ENCODE results near the gene ZNF768. TPM values are rescaled to one million over a fixed set of nuclear protein-coding genes. Genes with fewer than 3 reads are reported as not detected.
A peak's percentile ranks its signal among the peaks of the same experiment; 100 is the strongest.

Gene ZNF768
- total RNA-seq, 2 experiments from 2014 or later, result 8.3 to 9.2 TPM

DNA sequence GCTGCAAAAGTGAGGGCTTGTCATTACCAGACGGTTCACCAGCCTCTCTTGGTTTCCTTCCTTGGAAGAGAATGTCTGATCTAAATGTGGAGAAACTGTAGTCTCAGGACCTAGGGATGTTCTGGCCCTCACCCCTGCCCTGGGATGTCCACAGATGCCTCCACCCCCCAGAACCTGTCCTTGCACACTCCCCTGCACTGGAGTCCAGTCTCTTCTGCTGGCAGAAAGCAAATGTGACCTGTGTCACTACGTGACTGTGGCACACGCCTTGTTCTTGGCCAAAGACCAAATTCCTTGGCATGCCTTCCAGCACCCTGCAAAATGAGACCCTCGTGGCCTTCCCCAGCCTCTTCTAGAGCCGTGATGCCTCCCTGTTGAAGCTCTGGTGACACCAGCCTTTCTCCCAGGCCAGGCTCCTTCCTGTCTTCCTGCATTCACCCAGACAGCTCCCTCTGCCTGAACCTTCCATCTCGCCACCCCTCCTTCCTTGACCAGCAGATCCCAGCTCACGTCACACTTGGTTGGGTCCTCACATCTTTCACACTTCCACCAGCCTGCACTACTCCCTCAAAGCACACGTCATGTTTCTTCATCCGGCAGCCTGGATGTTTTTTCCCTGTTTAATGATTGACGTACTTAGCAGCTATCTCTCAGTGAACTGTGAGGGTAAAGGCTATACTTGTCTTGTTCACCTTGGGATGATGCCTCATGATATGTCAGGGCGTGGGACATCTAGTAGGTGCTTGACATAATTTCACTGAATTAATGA is 4.3 kb downstream of the ZNF768 start:
- Mint-ChIP-seq H3K27me3 (no peaks in the 10 kb centered on the region), H3K9me3 (no peaks in the 10 kb centered on the region), H3K4me3 (no peak overlapping the region), H3K4me1 (ENCODE audit: low read depth) (peaks cover 11% of the 10 kb centered on the region), H3K27ac (peak overlapping the region; percentile 13), H3K36me3 (ENCODE audit: low read depth) (peaks cover 38% of the 10 kb centered on the region)
- TF ChIP-seq, protein P1, sequence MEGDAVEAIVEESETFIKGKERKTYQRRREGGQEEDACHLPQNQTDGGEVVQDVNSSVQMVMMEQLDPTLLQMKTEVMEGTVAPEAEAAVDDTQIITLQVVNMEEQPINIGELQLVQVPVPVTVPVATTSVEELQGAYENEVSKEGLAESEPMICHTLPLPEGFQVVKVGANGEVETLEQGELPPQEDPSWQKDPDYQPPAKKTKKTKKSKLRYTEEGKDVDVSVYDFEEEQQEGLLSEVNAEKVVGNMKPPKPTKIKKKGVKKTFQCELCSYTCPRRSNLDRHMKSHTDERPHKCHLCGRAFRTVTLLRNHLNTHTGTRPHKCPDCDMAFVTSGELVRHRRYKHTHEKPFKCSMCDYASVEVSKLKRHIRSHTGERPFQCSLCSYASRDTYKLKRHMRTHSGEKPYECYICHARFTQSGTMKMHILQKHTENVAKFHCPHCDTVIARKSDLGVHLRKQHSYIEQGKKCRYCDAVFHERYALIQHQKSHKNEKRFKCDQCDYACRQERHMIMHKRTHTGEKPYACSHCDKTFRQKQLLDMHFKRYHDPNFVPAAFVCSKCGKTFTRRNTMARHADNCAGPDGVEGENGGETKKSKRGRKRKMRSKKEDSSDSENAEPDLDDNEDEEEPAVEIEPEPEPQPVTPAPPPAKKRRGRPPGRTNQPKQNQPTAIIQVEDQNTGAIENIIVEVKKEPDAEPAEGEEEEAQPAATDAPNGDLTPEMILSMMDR (IDR thresholded peaks at IDR 0.05), result no peak
- POLR2A ChIA-PET, result interaction anchor here (0.6 to 2.5 kb wide), 8 partner anchors 8 to 110 kb away, joined by 3 to 16 read pairs (median 4); partner anchors contain the start of gene ZNF747
- DNase-seq (no peak), ATAC-seq (no peak)
- CTCF ChIA-PET, result no interaction called here
- intact Hi-C loops (cut with micrococcal nuclease), result no loop called here

DNA sequence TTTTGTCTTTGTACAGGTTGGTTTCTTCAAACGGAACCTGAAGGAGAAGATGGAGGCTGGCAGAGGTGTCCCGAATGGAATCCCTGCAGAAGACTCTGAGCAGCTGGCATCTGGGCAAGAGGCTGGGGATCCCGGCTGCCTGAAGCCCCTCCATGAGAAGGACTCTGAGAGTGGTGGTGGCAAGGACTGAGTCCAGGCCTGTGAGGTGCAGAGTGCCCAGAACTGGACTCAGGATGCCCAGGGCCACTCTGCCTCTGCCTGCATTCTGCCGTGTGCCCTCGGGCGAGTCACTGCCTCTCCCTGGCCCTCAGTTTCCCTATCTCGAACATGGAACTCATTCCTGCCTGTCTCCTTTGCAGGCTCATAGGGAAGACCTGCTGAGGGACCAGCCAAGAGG is 4.9 kb downstream of the ZNF768 start:
- ChIA-PET CTCF (no interaction called here), POLR2A (interaction anchor here (0.6 kb wide), 1 partner anchor 77 kb away, joined by 3 read pairs; no protein-coding TSS in a partner anchor)
- Mint-ChIP-seq H3K27me3 (no peaks in the 10 kb centered on the region), H3K27ac (no peak overlapping the region), H3K4me1 (ENCODE audit: low read depth) (peaks cover 11% of the 10 kb centered on the region), H3K36me3 (ENCODE audit: low read depth) (peaks cover 44% of the 10 kb centered on the region), H3K4me3 (no peak overlapping the region), H3K9me3 (no peaks in the 10 kb centered on the region)
- intact Hi-C loops (cut with micrococcal nuclease), result no loop called here
- TF ChIP-seq, protein P1 (IDR thresholded peaks at IDR 0.05), result no peak
- DNase-seq, result no peak
- ATAC-seq, result no peak

DNA sequence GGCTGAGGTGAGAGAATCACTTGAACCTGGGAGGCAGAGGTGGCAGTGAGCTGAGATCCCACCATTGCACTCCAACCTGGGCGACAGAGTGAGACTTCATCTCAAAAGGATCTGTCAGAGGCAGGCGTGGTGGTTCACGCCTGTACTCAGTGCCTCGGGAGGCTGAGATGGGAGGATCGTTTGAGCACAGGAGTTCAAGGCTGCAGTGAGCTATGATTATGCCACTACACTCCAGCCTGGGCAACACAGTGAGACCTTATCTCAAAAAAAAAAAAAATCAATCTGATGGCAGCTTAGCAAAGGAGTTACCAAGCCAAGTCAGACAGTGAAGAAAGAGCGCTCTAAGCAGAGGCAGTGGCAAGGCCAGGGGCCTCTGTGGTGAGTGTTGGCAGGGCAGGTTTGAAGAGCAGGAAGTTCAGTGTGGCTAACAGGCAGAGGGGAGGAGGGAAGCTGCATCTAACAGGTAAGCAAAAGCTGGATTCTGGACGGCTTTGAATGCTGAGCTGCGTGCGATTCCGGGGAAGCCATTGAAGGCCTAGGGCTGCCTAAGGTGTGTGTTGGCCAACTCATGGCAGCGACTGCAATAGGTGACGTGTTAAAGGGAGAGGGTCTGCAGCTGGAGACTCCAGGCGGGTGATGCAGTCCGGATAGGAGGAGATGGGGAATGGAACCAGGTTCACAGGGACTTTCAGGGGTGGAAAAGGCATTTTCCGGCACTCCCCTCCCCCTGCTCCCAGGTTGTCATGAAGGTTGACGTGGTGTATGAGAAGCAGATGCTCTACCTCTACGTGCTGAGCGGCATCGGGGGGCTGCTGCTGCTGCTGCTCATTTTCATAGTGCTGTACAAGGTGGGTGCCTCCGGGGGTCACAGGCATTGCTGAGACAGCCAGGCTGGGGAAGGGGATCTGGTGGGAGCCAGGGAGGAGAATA is 7.0 kb downstream of the ZNF768 start:
- Mint-ChIP-seq H3K27me3 (no peaks in the 10 kb centered on the region), H3K4me1 (ENCODE audit: low read depth) (peaks cover 8% of the 10 kb centered on the region), H3K4me3 (no peak overlapping the region), H3K9me3 (no peaks in the 10 kb centered on the region), H3K27ac (peak overlapping the region; percentile 74), H3K36me3 (ENCODE audit: low read depth) (peaks cover 59% of the 10 kb centered on the region)
- DNase-seq, result no peak
- TF ChIP-seq, protein P1 (IDR thresholded peaks at IDR 0.05), result no peak
- POLR2A ChIA-PET, result interaction anchor here (0.8 to 2.1 kb wide), 7 partner anchors 8 to 44 kb away, joined by 3 to 8 read pairs (median 5); no protein-coding TSS in a partner anchor
- CTCF ChIA-PET, result interaction anchor here (1.0 to 1.4 kb wide), 3 partner anchors 21 to 96 kb away, joined by 3 read pairs; partner anchors contain the start of gene DCTPP1
- ATAC-seq, result no peak
- intact Hi-C loops (cut with micrococcal nuclease), result no loop called here

DNA sequence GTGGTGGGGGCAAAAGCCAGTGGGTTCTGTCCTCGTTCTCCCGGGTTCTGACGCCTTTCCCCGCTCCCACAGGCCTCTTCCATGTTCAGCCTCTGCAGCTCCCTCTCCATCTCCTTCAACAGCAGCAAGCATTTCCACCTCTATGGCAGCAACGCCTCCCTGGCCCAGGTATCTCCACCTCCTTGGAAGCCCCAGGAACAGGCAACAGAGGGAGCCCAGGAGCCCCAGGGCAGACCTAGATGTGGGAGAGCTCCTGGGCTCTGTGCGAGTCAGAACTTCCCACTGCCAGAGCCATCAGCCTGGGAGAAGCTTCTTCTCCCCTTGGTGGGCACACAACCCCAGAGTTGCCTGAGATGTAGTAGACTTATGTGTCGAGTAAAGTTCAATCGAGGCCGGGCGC is 7.8 kb downstream of the ZNF768 start:
- Mint-ChIP-seq H3K27ac (peak overlapping the region; percentile 74), H3K4me3 (no peak overlapping the region), H3K9me3 (no peaks in the 10 kb centered on the region), H3K4me1 (ENCODE audit: low read depth) (peaks cover 6% of the 10 kb centered on the region), H3K27me3 (no peaks in the 10 kb centered on the region), H3K36me3 (ENCODE audit: low read depth) (peaks cover 64% of the 10 kb centered on the region)
- TF ChIP-seq, protein P1 (IDR thresholded peaks at IDR 0.05), result no peak
- ATAC-seq (no peak), DNase-seq (no peak)
- intact Hi-C loops (cut with micrococcal nuclease), result no loop called here
- CTCF ChIA-PET, result interaction anchor here (1.0 to 1.4 kb wide), 3 partner anchors 20 to 97 kb away, joined by 3 read pairs; partner anchors contain the start of gene DCTPP1
- POLR2A ChIA-PET, result interaction anchor here (0.7 to 2.1 kb wide), 9 partner anchors 10 to 352 kb away, joined by 3 to 7 read pairs (median 4); no protein-coding TSS in a partner anchor

Measured in activated CD8-positive, alpha-beta T cell treated with anti-CD3 and anti-CD28 coated beads for 36 hours (primary cell).